Skeletal muscle tissue (tissue), 4 donors: Measurements from ENCODE around the gene TENT5C. TPM values are rescaled to one million over a fixed set of nuclear protein-coding genes. Genes with fewer than 3 reads are reported as not detected.
A peak's percentile ranks its signal among the peaks of the same experiment; 100 is the strongest.

ENCODE experiments used
- H3K27ac ChIP-seq: one replicate; pipeline ENCODE4 v1.7.0; 2013; ENCODE audit warnings: mild to moderate bottlenecking, low read depth, low read length, inconsistent platforms
- H3K27me3 ChIP-seq, 3 donors: one replicate each; pipeline ENCODE4 v1.7.0; 2013; ENCODE audit warnings: low read length in 3 of 3; ENCODE audit not compliant: control insufficient read depth in 3 of 3, insufficient read depth in 3 of 3
- H3K36me3 ChIP-seq, 3 donors: one replicate each; pipeline ENCODE4 v1.7.0; 2013; ENCODE audit warnings: low read length in 3 of 3; ENCODE audit not compliant: control insufficient read depth in 3 of 3, insufficient read depth in 3 of 3
- H3K4me1 ChIP-seq, 3 donors: one replicate each; pipeline ENCODE4 v1.7.0; 2013; ENCODE audit warnings: low read length in 3 of 3, mild to moderate bottlenecking in 3 of 3; ENCODE audit not compliant: control insufficient read depth in 3 of 3, insufficient read depth in 3 of 3
- H3K4me3 ChIP-seq, 3 donors: one replicate each; pipeline ENCODE4 v1.7.0; 2013; ENCODE audit warnings: low read length in 3 of 3
- H3K9ac ChIP-seq, 3 donors: one replicate each; pipeline ENCODE4 v1.7.0; 2013; ENCODE audit warnings: low read length in 3 of 3, mild to moderate bottlenecking in 3 of 3, moderate library complexity in 2 of 3, low read depth in 1 of 3
- H3K9me3 ChIP-seq, 3 donors: one replicate each; pipeline ENCODE4 v1.7.0; 2013; ENCODE audit warnings: low read length in 3 of 3; ENCODE audit not compliant: control insufficient read depth in 3 of 3
- total RNA-seq: library from RNA; depleted of rRNA; stranded (reverse); fragments of >200 nt; gene quantifications from one replicate; pipeline ENCODE4 v1.2.3, GENCODE V29; 2014
- donor health status: Osteomylitis.

Gene TENT5C
- total RNA-seq, 1 donor from 2014 or later, result 48.0 TPM

DNA sequence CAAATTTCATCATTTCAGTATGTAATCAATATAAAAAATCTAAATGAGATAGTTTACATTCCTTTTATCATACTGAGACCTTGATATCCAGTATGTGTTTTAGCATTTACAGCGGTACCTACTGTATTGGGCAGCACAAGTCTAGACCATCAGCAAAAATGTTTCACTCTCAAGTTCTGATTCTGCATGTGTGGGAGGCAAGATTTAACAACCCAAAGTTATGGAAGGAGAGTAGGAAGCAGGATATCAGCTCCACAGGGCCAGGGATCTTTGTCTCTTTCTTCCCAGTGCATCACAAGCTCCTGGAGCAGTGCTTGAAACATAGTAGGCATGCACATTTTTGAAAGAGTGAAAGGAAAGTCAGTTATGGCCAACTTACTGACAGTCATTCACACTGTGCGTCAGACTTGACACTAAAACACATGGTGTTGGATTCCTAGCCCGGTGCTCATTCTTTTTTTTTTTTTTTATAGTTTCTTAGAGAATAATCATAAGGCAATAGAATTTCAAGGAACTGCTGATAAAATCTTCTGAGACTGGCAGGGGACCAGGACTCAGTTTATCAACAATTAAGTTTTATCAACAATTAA is 6.1 kb downstream of the TENT5C start:
- Histone ChIP-seq H3K9me3 (no peaks in the 10 kb centered on the region), H3K4me3 (no peak overlapping the region), H3K4me1 (peaks cover 44 to 72% (median 55%) of the 10 kb centered on the region in 3 donors), H3K27me3 (no peaks in the 10 kb centered on the region), H3K27ac (no peak overlapping the region), H3K36me3 (no peaks in the 10 kb centered on the region), H3K9ac (no peak overlapping the region)

DNA sequence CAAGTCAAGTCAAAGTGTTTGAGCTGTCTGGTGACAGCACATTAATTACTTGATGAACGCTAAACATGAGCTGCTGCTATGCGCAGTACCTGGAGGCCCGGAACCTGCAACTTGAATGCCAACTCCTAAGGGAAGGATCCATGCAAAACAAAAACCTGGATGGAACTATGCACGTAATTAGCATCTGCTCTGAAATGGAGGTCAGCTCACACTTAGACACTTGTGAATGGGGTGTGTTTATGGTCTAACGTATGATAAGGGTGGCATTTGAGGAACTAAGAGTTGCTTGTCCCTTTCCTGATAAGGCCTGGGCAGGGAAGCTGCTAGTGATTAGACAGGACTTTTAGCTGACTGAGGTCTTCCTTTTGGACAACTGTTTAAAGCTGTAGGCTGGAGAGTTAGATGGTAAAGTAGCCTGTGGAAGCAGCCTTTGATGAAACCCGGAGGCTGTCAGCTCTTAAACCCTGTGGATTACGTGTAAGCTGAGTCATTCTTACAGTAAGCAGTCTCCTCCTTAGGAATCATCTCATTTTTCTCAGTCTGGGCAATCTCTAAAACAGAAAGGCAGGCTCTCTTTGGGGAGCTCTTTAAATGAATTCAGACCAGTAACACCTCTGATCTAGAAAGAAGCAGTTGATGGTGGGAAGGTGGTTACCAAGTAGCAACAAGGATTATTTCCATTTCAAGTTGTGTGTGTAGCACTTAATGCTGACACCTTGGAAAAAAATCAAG is 6.8 kb downstream of the TENT5C start:
- Histone ChIP-seq H3K4me1 (peaks cover 38 to 67% (median 51%) of the 10 kb centered on the region in 3 donors), H3K9ac (peak overlapping the region in 1 of 3 donors; percentile 18), H3K27me3 (no peaks in the 10 kb centered on the region), H3K36me3 (no peaks in the 10 kb centered on the region), H3K4me3 (no peak overlapping the region), H3K27ac (peak overlapping the region; percentile 55), H3K9me3 (no peaks in the 10 kb centered on the region)

DNA sequence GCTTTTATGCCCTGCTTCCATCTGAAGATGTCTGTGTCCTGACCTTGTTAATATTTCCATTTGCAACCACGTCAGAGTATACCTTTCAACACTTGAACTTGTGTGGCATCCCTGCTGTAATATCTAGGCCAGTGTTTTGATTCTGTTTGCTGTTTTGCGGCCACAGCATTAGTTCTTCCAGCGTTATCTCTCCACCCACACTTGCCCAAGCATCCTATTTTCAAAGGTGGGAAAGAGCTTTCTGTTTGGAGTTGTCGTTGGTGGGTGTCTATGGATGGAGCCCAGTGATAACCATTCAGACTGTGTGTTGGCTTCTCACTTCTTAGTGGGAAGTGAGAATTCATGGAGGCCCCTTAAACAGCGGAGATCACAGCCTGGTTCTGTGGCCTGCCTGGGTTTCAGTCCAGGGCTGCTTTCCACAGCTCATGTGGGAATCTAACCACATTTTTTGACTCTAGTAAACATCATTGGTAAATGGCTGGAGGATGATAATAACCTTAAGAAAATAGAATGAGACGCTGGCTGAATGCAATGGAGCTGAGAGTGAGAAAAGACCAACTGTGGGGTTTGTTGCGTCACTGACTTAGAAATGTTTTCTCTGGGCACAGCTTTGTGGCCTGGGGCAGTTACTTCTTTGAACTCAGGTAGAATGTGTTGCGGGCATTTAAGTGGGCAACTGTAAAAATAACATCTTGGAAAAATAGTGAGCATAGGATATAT is 7.6 kb downstream of the TENT5C start:
- Histone ChIP-seq H3K4me3 (no peak overlapping the region), H3K27ac (peak overlapping the region; percentile 55), H3K9ac (no peak overlapping the region), H3K27me3 (no peaks in the 10 kb centered on the region), H3K9me3 (no peaks in the 10 kb centered on the region), H3K4me1 (peaks cover 34 to 70% (median 48%) of the 10 kb centered on the region in 3 donors), H3K36me3 (no peaks in the 10 kb centered on the region)

DNA sequence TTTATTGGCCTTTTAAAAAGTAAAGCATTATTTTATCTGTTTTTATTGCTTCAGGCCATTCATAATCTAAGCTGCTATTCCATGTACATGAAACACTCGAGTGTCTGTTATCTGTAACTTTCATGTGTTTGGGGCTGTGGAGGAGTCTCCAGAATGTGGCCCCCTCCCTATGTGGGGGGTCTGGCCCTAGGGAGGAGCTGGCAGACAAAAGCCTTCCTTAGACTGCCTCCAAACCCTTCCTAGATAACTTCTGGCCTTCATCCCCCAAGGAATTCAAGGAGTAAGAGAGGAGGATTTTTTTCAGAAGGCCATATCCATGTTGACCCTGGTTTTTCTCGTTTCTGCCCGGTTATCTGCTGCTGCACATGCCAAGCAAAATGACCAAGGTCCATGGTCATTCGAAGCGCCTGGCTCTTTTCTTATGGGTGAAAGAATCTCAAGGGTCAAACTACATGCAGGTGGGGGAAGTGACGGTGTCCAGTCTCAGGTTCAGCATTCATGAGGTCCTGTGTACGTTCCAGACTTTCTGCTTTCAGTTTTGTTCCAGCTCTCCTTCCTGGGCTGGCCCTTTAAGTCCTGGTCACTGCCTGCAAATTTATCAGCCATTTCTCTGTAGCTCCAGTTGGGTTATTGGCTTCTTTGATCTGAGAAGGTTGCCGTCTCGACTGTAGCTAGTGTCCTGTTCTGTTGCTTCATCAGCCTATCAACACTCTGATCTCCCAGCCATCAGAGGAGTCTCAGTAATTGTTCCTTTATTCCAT is 8.3 kb downstream of the TENT5C start:
- Histone ChIP-seq H3K4me1 (peaks cover 34 to 70% (median 48%) of the 10 kb centered on the region in 3 donors), H3K9me3 (no peaks in the 10 kb centered on the region), H3K36me3 (no peaks in the 10 kb centered on the region), H3K27ac (peak overlapping the region; percentile 55), H3K27me3 (no peaks in the 10 kb centered on the region), H3K9ac (no peak overlapping the region), H3K4me3 (peak overlapping the region in 2 of 3 donors; percentile 3 to 41)

DNA sequence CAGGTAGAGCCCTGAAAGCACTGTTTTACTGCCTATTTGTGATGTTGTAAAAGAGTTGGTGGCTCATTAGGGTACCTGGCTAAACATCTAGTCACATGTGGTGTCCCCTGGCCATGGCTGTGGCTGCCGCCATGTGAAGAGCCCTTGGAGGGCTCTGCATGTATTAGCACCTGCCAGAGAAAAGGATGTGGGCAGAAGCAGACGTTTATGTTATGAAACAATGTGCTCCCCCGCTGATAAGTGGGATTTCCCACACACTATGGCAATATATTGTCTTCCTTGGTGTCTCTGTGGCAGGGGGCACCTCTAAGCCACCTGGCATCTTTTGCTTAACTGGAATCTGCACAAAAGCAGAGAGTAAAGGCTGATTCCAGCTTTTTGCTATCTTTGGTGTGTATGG is 9.6 kb downstream of the TENT5C start:
- H3K4me1 ChIP-seq, result peaks cover 24 to 62% (median 37%) of the 10 kb centered on the region in 3 donors
- H3K36me3 ChIP-seq, result no peaks in the 10 kb centered on the region
- no peak overlapping the region for H3K27ac ChIP-seq
- H3K9me3 ChIP-seq, result no peaks in the 10 kb centered on the region
- no peaks in the 10 kb centered on the region for H3K27me3 ChIP-seq
- H3K4me3 ChIP-seq, result no peak overlapping the region
- H3K9ac ChIP-seq, result no peak overlapping the region

DNA sequence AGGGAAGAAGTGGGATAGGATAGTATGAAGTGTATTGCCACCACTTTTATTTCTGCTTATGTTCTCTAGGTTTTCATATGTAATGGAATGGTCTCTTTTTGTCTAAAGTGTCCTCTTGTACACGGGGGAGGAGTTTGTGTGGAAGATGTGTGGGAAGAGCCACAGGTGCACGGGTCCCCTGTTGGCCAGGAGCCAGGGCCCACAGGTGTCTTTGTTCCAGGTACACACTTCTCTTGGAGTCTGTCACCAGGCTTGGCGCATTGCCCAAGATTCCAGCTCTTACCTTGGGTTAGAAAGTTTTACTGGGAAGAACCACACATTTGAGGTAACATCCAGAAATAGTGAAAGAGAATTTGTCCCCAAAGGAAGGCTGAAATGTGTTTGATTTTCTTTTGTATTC is 10.5 kb downstream of the TENT5C start:
- H3K4me3 ChIP-seq, result no peak overlapping the region
- no peaks in the 10 kb centered on the region for H3K27me3 ChIP-seq
- H3K4me1 ChIP-seq, result peaks cover 24 to 62% (median 38%) of the 10 kb centered on the region in 3 donors
- no peak overlapping the region for H3K9ac ChIP-seq
- no peak overlapping the region for H3K27ac ChIP-seq
- no peaks in the 10 kb centered on the region for H3K9me3 ChIP-seq
- no peaks in the 10 kb centered on the region for H3K36me3 ChIP-seq

DNA sequence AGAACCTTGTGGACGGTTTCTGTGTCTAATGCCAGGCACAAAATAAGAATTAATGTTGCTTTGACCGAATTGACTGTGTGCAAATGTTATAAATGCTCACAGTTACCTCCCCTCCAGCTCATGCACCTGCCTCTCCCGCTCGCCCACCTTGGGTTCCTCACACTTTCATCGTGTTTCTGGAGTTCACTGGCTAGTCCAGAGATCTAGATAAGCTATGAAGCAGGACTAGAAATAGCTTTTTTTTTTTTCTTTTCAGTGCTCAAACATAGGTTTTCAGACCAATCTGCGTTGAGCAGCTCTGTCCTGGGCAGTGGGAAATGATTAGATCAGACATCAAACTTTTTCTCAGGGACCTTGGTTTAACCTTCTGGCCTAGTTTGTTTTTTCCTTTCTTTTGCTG is 11.1 kb downstream of the TENT5C start:
- Histone ChIP-seq H3K9ac (no peak overlapping the region), H3K27ac (no peak overlapping the region), H3K4me1 (peaks cover 24 to 57% (median 36%) of the 10 kb centered on the region in 3 donors), H3K27me3 (no peaks in the 10 kb centered on the region), H3K9me3 (no peaks in the 10 kb centered on the region), H3K4me3 (no peak overlapping the region), H3K36me3 (no peaks in the 10 kb centered on the region)

DNA sequence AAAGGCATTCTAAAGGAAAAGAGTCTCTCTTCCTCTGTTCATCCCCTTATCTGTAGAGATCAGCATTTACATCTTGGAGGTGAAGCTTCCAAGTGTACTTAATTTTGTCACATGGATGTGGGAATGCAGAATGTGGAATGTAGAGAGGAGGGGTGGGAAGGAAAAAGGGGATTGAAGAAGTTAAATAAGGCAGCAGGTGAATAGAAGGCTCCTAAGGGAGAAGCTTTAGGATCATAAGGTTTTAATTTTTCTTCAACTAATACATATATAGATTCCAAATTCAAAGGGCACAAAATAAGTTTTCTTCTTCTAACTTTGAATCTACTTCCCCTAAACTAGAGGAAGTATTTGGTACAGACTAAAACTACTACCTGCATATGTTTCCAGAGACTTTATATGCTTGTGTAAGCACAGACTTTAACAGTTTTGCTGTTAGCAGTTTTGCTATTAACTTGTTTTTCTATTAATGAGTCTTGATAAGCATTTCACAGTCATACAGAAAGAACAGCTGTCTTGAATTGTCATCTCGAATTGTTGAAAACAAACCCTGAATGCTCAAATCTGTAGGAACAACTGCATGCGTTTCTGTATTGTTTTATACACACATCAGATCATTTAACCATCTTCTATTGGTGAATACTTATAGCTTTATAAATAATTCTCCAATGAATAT is 12.7 kb downstream of the TENT5C start:
- no peaks in the 10 kb centered on the region for H3K9me3 ChIP-seq
- H3K9ac ChIP-seq, result no peak overlapping the region
- no peak overlapping the region for H3K27ac ChIP-seq
- H3K4me1 ChIP-seq, result peaks cover 17 to 54% (median 31%) of the 10 kb centered on the region in 3 donors
- no peak overlapping the region for H3K4me3 ChIP-seq
- H3K36me3 ChIP-seq, result peaks cover 6 to 11% (median 7%) of the 10 kb centered on the region in 3 donors
- no peaks in the 10 kb centered on the region for H3K27me3 ChIP-seq

DNA sequence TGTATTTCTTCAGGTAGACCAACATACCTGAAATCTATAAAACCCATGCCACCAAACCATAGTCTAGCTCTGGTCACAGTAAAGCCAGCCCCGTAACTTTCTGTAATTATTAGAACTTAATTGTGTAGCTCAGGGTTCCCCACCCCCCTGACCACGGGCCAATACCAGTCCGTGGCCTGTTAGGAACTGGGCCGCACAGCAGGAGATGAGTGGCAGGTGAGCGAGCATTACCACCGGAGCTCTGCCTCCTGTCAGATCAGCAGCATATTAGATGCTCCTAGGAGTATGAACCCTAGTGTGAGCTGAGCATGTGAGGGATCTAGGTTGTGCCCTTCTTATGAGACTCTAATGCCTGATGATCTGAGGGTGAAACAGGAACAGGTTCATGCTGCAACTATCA is 14.6 kb downstream of the TENT5C start:
- Histone ChIP-seq H3K36me3 (peaks cover 11 to 20% (median 15%) of the 10 kb centered on the region in 3 donors), H3K9ac (no peak overlapping the region), H3K4me3 (no peak overlapping the region), H3K27me3 (no peaks in the 10 kb centered on the region), H3K4me1 (peaks cover 7 to 38% (median 15%) of the 10 kb centered on the region in 3 donors), H3K27ac (no peak overlapping the region), H3K9me3 (no peaks in the 10 kb centered on the region)
